NK-92 (cell line): ENCODE results near the gene TINAGL1.
"Not testable (repeated sequence)": the region's sequence is repeated elsewhere in the genome, so short reads cannot be mapped to it uniquely, and the experiment has no call there.

ENCODE experiments used
- DNase-seq: peaks from one replicate; lab custom pipeline; 2025; ENCODE audit not compliant: unreplicated experiment; lab: John Stamatoyannopoulos, UW

The TINAGL1 gene

GRCh38 chr1:31583082-31583994 is 7.0 kb downstream of the TINAGL1 start:
- DNase-seq, result no peak

- no peak for DNase-seq
These were observed 7.9 kb downstream of the TINAGL1 start for GRCh38 chr1:31583995-31584868.

GRCh38 chr1:31584869-31585735 is 8.8 kb downstream of the TINAGL1 start:
- DNase-seq, result no peak

GRCh38 chr1:31585736-31586365 is 9.5 kb downstream of the TINAGL1 start:
- no peak for DNase-seq

GRCh38 chr1:31586376-31587327 is 10.3 kb downstream of the TINAGL1 start:
- DNase-seq, result no peak

- not testable (repeated sequence) for DNase-seq
These were observed 11.0 kb downstream of the TINAGL1 start for GRCh38 chr1:31587328-31587699.

GRCh38 chr1:31587720-31588423 is 11.6 kb downstream of the TINAGL1 start:
- DNase-seq, result no peak

- DNase-seq, result no peak
These were observed 12.6 kb downstream of the TINAGL1 start for GRCh38 chr1:31588751-31589515.

GRCh38 chr1:31591425-31592093 is 15.2 kb downstream of the TINAGL1 start:
- DNase-seq, result no peak

GRCh38 chr1:31592132-31592531 is 15.8 kb downstream of the TINAGL1 start:
- DNase-seq, result no peak

- DNase-seq, result no peak
These were observed 16.9 kb downstream of the TINAGL1 start for GRCh38 chr1:31593136-31593665.

GRCh38 chr1:31593770-31594632 is 17.7 kb downstream of the TINAGL1 start:
- DNase-seq, result no peak

GRCh38 chr1:31595836-31596736 is 19.8 kb downstream of the TINAGL1 start:
- DNase-seq, result no peak

- no peak for DNase-seq
These were observed 20.4 kb downstream of the TINAGL1 start for GRCh38 chr1:31596737-31597097.

- DNase-seq, result no peak
These were observed 22.7 kb downstream of the TINAGL1 start for GRCh38 chr1:31598980-31599379.
